Measurements from ENCODE around the gene CHRND. TPM values are rescaled to one million over a fixed set of nuclear protein-coding genes. Genes with fewer than 3 reads are reported as not detected.

CHRND gene
- total and polyA plus RNA-seq, 2 of the 13 experiments (the other 11 are each of a cell fraction or from before 2014, with no cell fraction given): 0.18 TPM; not detected in 1

GRCh38 chr2:232537079-232537478 lies 11.1 kb downstream of the CHRND start:
- in situ Hi-C loops (cut with HindIII; ENCODE audit: extremely low pct_ligation_motif_present, low pct_unique_long_range_greater_than_20kb) (no loop called here), intact Hi-C loops (cut with micrococcal nuclease; ENCODE audit: unreplicated experiment) (loop anchor here (1.0 kb wide), 1 partner anchor 55 kb away; no protein-coding TSS in a partner anchor)
- H3K27ac ChIP-seq (ENCODE audit: extremely low read length, insufficient read depth, low read length): no peak overlapping the region
- no peak overlapping the region for H3K4me3 ChIP-seq (replicated peaks in 1 of 3; ENCODE audit: insufficient read depth in 1 of 3, low read depth in 2 of 3, low read length in 3 of 3)
- H3K27me3 ChIP-seq (ENCODE audit: control insufficient read depth in 1 of 2, insufficient read depth in 2 of 2, low read length in 2 of 2): peaks cover 0 to 20% of the 10 kb centered on the region in 2 experiments; a peak in 2 of 5 replicates
- ATAC-seq (peak; percentile 51), DNase-seq (ENCODE audit: low spot score) (peak; percentile 48), FAIRE-seq (no peak)
- WGBS (ENCODE audit: low lambda C conversion rate): 32% methylated on average over 4 of the region's 5 CpGs
- H3K9ac ChIP-seq (ENCODE audit: insufficient read depth, low read depth, low read length): no peak overlapping the region
- no peaks in the 10 kb centered on the region for H4K20me1 ChIP-seq (ENCODE audit: insufficient read depth, low read length)
- POLR2A ChIA-PET: no interaction called here
- no TSS peak for BruUV-seq (replicated peaks)
- H3K4me2 ChIP-seq (ENCODE audit: low read depth, low read length): no peak overlapping the region
- CTCF ChIA-PET (ENCODE audit: low intra/inter-chr PET ratio, low total read pairs): no interaction called here
- 0 out of 2 replicates have a peak, but pooled peaks cover 6% of the 10 kb centered on the region for H3K4me1 ChIP-seq (ENCODE audit: insufficient read depth, low read length)
- no peak overlapping the region for H2AFZ ChIP-seq (ENCODE audit: low read length)
- H3K79me2 ChIP-seq (ENCODE audit: insufficient read depth, low read length): no peaks in the 10 kb centered on the region
- H3K9me3 ChIP-seq (ENCODE audit: low read length): peaks cover 7% of the 10 kb centered on the region
- H3K36me3 ChIP-seq (replicated peaks in 1 of 2; ENCODE audit: control insufficient read depth in 1 of 2, insufficient read depth in 2 of 2, low read length in 2 of 2): no peaks in the 10 kb centered on the region
- TF ChIP-seq STAG1 (CRISPR knock-in tag; IDR thresholded peaks at IDR 0.05) (peak; percentile 62), FOXO4 (CRISPR knock-in tag; conservative IDR thresholded peaks at IDR 0.05) (0 out of 2 replicates have a peak, but pooled peaks have one; percentile 73), TBL1XR1 (IDR thresholded peaks at IDR 0.05; ENCODE audit: borderline replicate concordance, low read length, partially characterized antibody) (no peak), MED1 (CRISPR knock-in tag; IDR thresholded peaks at IDR 0.05) (0 out of 2 replicates have a peak, but pooled peaks have one; percentile 18), CTCF (CRISPR knock-in tag; IDR thresholded peaks at IDR 0.05) (peak; percentile 68), RAD21 (CRISPR knock-in tag; IDR thresholded peaks at IDR 0.05) (peak; percentile 32; the same call in 1 of the 2 replicates), GLMP (CRISPR knock-in tag; IDR thresholded peaks at IDR 0.05; ENCODE audit: borderline replicate concordance) (no peak), FOXC1 (CRISPR knock-in tag; IDR thresholded peaks at IDR 0.05; ENCODE audit: borderline replicate concordance) (0 out of 2 replicates have a peak, but pooled peaks have one; percentile 28), MAFG (CRISPR knock-in tag; IDR thresholded peaks at IDR 0.05) (no peak), ZFP36 (IDR thresholded peaks at IDR 0.05; ENCODE audit: borderline replicate concordance, low read depth, low read length, partially characterized antibody) (no peak), BCLAF1 (IDR thresholded peaks at IDR 0.05) (no peak), ZNF691 (CRISPR knock-in tag; IDR thresholded peaks at IDR 0.05; ENCODE audit: borderline replicate concordance, low read depth) (peak; percentile 64; the same call in 1 of the 2 replicates), TRIM24 (CRISPR knock-in tag; IDR thresholded peaks at IDR 0.05) (no peak), HBP1 (CRISPR knock-in tag; IDR thresholded peaks at IDR 0.05; ENCODE audit: low read depth) (no peak)
